ENCODE data around the gene EFCAB8.

GRCh38 chr20:32834972-32835371 is 23.8 kb upstream of the EFCAB8 start:
- TF ChIP-seq TAF1 (conservative IDR thresholded peaks at IDR 0.05) (no peak), CTCF (IDR thresholded peaks at IDR 0.05; ENCODE audit: low read depth, low read length, missing input control) (no peak), ATF3 (IDR thresholded peaks at IDR 0.05) (no peak), YY1 (IDR thresholded peaks at IDR 0.05) (no peak), RAD21 (IDR thresholded peaks at IDR 0.05) (no peak), EGR1 (IDR thresholded peaks at IDR 0.05; ENCODE audit: low read depth in 2 of 2) (no peak), GABPA (IDR thresholded peaks at IDR 0.05 in 1 of 2, conservative IDR thresholded peaks at IDR 0.05 in 1 of 2) (no peak), NR2F2 (IDR thresholded peaks at IDR 0.05) (no peak)
- TF ChIP-seq, protein P1, sequence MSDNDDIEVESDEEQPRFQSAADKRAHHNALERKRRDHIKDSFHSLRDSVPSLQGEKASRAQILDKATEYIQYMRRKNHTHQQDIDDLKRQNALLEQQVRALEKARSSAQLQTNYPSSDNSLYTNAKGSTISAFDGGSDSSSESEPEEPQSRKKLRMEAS (IDR thresholded peaks at IDR 0.05), result no peak
- TF ChIP-seq, protein P2, sequence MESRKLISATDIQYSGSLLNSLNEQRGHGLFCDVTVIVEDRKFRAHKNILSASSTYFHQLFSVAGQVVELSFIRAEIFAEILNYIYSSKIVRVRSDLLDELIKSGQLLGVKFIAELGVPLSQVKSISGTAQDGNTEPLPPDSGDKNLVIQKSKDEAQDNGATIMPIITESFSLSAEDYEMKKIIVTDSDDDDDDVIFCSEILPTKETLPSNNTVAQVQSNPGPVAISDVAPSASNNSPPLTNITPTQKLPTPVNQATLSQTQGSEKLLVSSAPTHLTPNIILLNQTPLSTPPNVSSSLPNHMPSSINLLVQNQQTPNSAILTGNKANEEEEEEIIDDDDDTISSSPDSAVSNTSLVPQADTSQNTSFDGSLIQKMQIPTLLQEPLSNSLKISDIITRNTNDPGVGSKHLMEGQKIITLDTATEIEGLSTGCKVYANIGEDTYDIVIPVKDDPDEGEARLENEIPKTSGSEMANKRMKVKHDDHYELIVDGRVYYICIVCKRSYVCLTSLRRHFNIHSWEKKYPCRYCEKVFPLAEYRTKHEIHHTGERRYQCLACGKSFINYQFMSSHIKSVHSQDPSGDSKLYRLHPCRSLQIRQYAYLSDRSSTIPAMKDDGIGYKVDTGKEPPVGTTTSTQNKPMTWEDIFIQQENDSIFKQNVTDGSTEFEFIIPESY (IDR thresholded peaks at IDR 0.05), result no peak
- TF ChIP-seq, protein P3, sequence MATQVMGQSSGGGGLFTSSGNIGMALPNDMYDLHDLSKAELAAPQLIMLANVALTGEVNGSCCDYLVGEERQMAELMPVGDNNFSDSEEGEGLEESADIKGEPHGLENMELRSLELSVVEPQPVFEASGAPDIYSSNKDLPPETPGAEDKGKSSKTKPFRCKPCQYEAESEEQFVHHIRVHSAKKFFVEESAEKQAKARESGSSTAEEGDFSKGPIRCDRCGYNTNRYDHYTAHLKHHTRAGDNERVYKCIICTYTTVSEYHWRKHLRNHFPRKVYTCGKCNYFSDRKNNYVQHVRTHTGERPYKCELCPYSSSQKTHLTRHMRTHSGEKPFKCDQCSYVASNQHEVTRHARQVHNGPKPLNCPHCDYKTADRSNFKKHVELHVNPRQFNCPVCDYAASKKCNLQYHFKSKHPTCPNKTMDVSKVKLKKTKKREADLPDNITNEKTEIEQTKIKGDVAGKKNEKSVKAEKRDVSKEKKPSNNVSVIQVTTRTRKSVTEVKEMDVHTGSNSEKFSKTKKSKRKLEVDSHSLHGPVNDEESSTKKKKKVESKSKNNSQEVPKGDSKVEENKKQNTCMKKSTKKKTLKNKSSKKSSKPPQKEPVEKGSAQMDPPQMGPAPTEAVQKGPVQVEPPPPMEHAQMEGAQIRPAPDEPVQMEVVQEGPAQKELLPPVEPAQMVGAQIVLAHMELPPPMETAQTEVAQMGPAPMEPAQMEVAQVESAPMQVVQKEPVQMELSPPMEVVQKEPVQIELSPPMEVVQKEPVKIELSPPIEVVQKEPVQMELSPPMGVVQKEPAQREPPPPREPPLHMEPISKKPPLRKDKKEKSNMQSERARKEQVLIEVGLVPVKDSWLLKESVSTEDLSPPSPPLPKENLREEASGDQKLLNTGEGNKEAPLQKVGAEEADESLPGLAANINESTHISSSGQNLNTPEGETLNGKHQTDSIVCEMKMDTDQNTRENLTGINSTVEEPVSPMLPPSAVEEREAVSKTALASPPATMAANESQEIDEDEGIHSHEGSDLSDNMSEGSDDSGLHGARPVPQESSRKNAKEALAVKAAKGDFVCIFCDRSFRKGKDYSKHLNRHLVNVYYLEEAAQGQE (IDR thresholded peaks at IDR 0.05), result no peak

Measured in liver (tissue), 3 donors.